Measurements from ENCODE around the gene NAA50.
A peak's percentile ranks its signal among the peaks of the same experiment; 100 is the strongest.

The NAA50 gene

DNA sequence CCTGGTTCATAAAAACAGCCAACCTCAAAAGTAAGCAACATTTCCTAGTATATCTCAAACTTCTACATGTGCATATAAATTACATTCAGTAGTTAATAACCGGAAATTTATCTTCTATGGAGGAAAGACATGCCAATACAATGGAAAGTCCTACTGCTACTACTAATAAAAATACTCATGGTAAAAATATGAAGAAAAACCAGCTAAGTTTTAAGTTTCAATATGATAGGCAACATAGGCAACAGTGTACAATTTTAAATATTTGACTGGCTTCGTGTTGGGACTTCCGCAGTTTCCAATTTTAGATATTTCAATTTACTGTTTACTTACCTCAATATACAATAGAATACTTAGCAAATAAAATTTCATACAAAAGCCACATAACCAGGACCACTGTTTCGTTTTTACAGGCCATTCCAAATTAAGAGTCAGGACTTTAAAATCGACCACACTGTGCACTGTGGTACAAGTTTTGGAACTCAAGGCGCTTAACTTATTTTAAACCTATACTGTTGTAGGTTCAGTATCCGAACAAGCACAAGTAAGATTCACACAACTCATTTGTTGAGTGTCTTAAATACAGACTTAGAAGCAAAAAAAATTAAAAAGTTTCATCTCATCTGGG is 2.9 kb downstream of the NAA50 start:
- TF ChIP-seq, protein P1, sequence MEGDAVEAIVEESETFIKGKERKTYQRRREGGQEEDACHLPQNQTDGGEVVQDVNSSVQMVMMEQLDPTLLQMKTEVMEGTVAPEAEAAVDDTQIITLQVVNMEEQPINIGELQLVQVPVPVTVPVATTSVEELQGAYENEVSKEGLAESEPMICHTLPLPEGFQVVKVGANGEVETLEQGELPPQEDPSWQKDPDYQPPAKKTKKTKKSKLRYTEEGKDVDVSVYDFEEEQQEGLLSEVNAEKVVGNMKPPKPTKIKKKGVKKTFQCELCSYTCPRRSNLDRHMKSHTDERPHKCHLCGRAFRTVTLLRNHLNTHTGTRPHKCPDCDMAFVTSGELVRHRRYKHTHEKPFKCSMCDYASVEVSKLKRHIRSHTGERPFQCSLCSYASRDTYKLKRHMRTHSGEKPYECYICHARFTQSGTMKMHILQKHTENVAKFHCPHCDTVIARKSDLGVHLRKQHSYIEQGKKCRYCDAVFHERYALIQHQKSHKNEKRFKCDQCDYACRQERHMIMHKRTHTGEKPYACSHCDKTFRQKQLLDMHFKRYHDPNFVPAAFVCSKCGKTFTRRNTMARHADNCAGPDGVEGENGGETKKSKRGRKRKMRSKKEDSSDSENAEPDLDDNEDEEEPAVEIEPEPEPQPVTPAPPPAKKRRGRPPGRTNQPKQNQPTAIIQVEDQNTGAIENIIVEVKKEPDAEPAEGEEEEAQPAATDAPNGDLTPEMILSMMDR (IDR thresholded peaks at IDR 0.05; ENCODE audit: low read length, missing control alignments), result no peak
- no peak overlapping the region for H3K4me3 ChIP-seq (replicated peaks; ENCODE audit: low read depth, low read length)
- no peak for DNase-seq (ENCODE audit: low read depth)

DNA sequence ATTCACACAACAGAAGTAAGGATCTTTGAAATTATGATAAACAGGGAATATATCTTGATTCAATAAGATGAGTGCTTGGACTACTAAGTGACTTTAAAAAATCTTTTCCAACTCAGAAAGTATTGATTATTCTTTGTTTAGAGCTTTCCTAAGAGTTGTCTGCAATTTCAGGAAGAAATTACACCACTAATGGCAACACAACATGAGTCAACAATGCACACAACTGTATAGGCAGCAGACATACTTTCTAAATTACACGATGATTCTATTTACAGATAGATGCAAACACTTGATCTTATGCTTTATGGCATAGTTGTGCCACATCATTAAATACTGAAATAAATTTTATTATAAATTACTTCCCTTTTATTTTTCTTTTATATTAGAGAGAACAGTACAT is 4.4 kb downstream of the NAA50 start:
- DNase-seq (ENCODE audit: low read depth), result peak; percentile 23
- TF ChIP-seq, protein P1 (IDR thresholded peaks at IDR 0.05; ENCODE audit: low read length, missing control alignments), result no peak
- no peak overlapping the region for H3K4me3 ChIP-seq (replicated peaks; ENCODE audit: low read depth, low read length)

DNA sequence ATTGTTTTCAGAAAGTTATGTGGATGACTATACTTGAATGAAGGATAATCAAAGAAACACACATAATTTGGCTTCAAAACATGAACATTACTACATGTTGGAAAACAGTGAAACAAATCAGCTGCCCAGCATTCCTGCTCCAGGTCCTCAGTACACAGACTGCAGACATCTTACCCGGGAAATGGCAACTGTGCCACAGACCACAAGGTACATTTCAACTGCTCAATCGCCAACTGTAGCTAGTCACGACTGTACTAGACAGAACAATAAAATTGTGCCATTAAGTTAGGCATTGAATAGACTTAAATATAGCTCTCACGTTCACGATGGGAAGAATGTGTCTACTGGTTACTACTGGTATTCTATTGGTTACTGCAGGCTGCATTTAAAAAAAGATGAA is 5.0 kb downstream of the NAA50 start:
- no peak overlapping the region for H3K4me3 ChIP-seq (replicated peaks; ENCODE audit: low read depth, low read length)
- DNase-seq (ENCODE audit: low read depth), result no peak
- TF ChIP-seq, protein P1 (IDR thresholded peaks at IDR 0.05; ENCODE audit: low read length, missing control alignments), result no peak

DNA sequence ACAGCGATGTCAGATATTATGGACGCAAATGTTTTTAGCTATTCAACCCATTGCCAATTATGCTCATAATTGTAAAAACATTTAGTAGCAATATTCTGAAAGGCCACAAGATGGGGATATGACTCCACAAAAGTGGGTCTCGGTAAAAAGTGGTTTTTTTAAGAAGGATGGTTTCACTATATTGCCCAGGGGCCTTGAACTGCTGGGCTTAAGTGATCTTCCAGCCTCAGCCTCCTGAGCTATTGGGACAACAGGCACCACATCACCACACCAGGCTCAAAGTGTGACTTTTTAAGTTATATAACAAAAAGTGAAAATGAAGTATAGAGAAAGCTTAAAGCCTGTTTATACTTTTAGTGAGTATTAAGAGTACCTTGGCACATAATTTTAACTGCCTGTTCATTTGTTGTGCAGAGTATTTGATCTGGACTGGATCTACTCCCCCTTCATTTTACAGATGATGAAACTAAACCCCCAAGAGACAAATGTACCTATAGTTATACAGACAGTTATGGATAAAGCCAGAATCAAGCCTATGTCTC is 9.4 kb downstream of the NAA50 start:
- peak; percentile 84 for DNase-seq (ENCODE audit: low read depth)
- H3K4me3 ChIP-seq (replicated peaks; ENCODE audit: low read depth, low read length), result no peak overlapping the region
- TF ChIP-seq, protein P1 (IDR thresholded peaks at IDR 0.05; ENCODE audit: low read length, missing control alignments), result peak; percentile 61

DNA sequence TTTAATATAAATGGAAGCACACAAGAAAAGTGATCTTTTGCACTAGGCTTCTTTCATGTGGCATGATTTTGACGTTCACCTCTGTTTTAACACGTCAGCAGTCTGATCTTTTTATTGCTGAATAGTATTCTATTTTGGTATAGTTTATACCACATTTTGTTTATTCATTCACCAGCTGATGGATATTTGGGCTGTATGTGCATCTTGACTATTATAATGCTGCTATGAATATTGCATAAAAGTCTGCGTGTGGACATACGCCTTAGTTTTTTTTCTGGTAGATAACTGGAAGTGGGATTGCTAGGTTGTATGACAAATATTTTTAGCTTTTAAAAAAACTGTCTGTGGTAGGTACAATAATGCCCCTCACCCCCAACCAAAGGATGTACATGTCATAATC is 14.4 kb downstream of the NAA50 start:
- DNase-seq (ENCODE audit: low read depth), result no peak
- H3K4me3 ChIP-seq (replicated peaks; ENCODE audit: low read depth, low read length), result no peak overlapping the region
- TF ChIP-seq, protein P1 (IDR thresholded peaks at IDR 0.05; ENCODE audit: low read length, missing control alignments), result no peak

DNA sequence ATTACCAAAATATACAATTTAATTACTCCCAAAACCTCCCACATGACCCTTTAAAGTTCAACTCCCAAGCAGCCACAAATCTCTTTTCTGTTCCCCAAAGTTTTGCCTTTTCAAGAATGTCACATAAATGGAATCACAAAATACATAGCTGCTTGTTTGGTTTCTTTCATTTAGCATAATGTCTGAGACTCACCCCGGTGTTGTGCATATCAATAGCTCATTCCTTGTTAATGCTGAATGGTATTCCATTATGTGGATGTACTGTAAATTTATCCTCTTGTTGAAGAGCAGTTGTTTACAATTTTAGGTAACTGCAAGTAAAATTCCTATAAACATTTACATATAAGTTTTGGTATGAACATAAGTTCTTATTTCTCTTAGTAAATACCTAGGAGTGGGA is 15.5 kb downstream of the NAA50 start:
- TF ChIP-seq, protein P1 (IDR thresholded peaks at IDR 0.05; ENCODE audit: low read length, missing control alignments), result no peak

DNA sequence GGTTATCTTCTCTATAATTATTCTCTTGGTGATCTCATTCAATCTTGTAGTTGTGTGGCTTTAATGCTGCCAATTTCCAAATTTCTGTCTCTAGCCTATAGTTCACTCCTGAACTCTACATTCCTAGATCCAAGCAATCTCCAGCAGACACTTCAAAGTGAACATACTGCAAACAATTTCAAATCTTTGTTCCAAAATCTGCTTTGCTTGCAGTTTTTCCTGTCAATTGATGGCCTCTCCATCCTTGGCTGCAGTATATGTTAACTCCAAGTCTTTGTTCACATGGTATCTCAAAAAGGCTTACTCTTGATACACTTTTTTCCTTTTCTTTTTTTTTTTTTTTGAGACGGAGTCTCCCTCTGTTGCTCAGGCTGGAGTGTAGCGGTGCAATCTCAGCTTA is 17.4 kb downstream of the NAA50 start:
- TF ChIP-seq, protein P1 (IDR thresholded peaks at IDR 0.05; ENCODE audit: low read length, missing control alignments), result no peak
- DNase-seq (ENCODE audit: low read depth), result no peak
- H3K4me3 ChIP-seq (replicated peaks; ENCODE audit: low read depth, low read length), result no peak overlapping the region

More for the DNA sequence above, 15.5 kb downstream of the NAA50 start:
- H3K4me3 ChIP-seq (replicated peaks; ENCODE audit: low read depth, low read length), result no peak overlapping the region
- DNase-seq (ENCODE audit: low read depth), result no peak

Measured in fibroblast of pulmonary artery (primary cell).